Measurements from ENCODE around the gene FAM200C.

GRCh38 chr5:160432787-160433186 lies 32.9 kb upstream of the FAM200C start:
- TF ChIP-seq SUZ12 (IDR thresholded peaks at IDR 0.05; ENCODE audit: extremely low read depth, insufficient read depth, insufficient read length) = no peak
- no peak for TF ChIP-seq YY1 (IDR thresholded peaks at IDR 0.05; ENCODE audit: insufficient read depth, insufficient read length)
- TF ChIP-seq ZNF274 (IDR thresholded peaks at IDR 0.05; ENCODE audit: low read depth, low read length) = no peak

Data from NT2/D1 (cell line).